H9 (cell line): ENCODE results near the gene CACNB2. TPM values are rescaled to one million over a fixed set of nuclear protein-coding genes. Genes with fewer than 3 reads are reported as not detected.

Experiments
- DNase-seq: peaks from one replicate; pipeline ENCODE4 v3.0.0-alpha.2; 2017
- H2AFZ ChIP-seq: one replicate; pipeline ENCODE4 v1.6.1; 2013; ENCODE audit warnings: mild to moderate bottlenecking, low read length, control low read depth, moderate library complexity
- H2AK5ac ChIP-seq: 2 replicates; pipeline ENCODE4 v1.6.1; 2013; ENCODE audit warnings: low read length, control low read depth, mixed read lengths; ENCODE audit not compliant: insufficient read length
- H2BK120ac ChIP-seq: one replicate; pipeline ENCODE4 v1.6.1; 2013; ENCODE audit warnings: low read depth, mild to moderate bottlenecking, low read length, control low read depth, inconsistent platforms; ENCODE audit not compliant: poor library complexity, severe bottlenecking
- H2BK12ac ChIP-seq: 2 replicates; pipeline ENCODE4 v1.6.1; 2013; ENCODE audit warnings: low read length, control low read depth, mixed read lengths, low read depth; ENCODE audit not compliant: insufficient read length
- H2BK15ac ChIP-seq: 2 replicates; pipeline ENCODE4 v1.6.1; 2013; ENCODE audit warnings: low read depth, low read length, control low read depth
- H2BK20ac ChIP-seq: one replicate; pipeline ENCODE4 v1.6.1; 2013; ENCODE audit warnings: low read depth, mild to moderate bottlenecking, low read length, control low read depth, inconsistent platforms; ENCODE audit not compliant: poor library complexity, severe bottlenecking
- H2BK5ac ChIP-seq: 2 replicates; pipeline ENCODE4 v1.6.1; 2013; ENCODE audit warnings: low read length, control low read depth, mixed read lengths; ENCODE audit not compliant: insufficient read length
- H3K14ac ChIP-seq: 2 replicates; pipeline ENCODE4 v1.6.1; 2013; ENCODE audit warnings: low read length, control low read depth; ENCODE audit not compliant: insufficient read depth
- H3K18ac ChIP-seq: 2 replicates; pipeline ENCODE4 v1.6.1; 2013; ENCODE audit warnings: low read depth, mild to moderate bottlenecking, mixed read lengths, low read length, control low read depth; ENCODE audit not compliant: insufficient read length
- H3K23ac ChIP-seq: 2 replicates; pipeline ENCODE4 v1.6.1; 2013; ENCODE audit warnings: low read length, control low read depth, mixed read lengths, low read depth; ENCODE audit not compliant: insufficient read length
- H3K23me2 ChIP-seq: 2 replicates; pipeline ENCODE4 v1.6.1; 2013; ENCODE audit warnings: low read depth, mild to moderate bottlenecking, mixed read lengths, low read length, control low read depth; ENCODE audit not compliant: insufficient read length, poor library complexity, severe bottlenecking
- H3K27ac ChIP-seq: 2 replicates; pipeline ENCODE4 v1.5.1; 2013; ENCODE audit warnings: low read length, control low read depth, mixed read lengths, low read depth; ENCODE audit not compliant: insufficient read length
- H3K27me3 ChIP-seq: 2 replicates; pipeline ENCODE4 v1.6.1; 2013; ENCODE audit warnings: low read length, control low read depth, inconsistent platforms; ENCODE audit not compliant: insufficient read depth
- H3K4ac ChIP-seq: 2 replicates; pipeline ENCODE4 v1.6.1; 2013; ENCODE audit warnings: low read depth, mild to moderate bottlenecking, control low read depth, inconsistent platforms, low read length, moderate library complexity
- H3K4me1 ChIP-seq: 2 replicates; pipeline ENCODE4 v1.6.1; 2013; ENCODE audit warnings: low read length, control low read depth, inconsistent platforms; ENCODE audit not compliant: insufficient read depth
- H3K4me2 ChIP-seq: 2 replicates; pipeline ENCODE4 v1.6.1; 2013; ENCODE audit warnings: low read length, control low read depth, mixed read lengths; ENCODE audit not compliant: insufficient read length, insufficient read depth
- H3K56ac ChIP-seq: 2 replicates; pipeline ENCODE4 v1.6.1; 2013; ENCODE audit warnings: low read depth, mild to moderate bottlenecking, mixed read lengths, low read length, control low read depth; ENCODE audit not compliant: insufficient read length
- H3K79me1 ChIP-seq: 2 replicates; pipeline ENCODE4 v1.6.1; 2013; ENCODE audit warnings: low read depth, mild to moderate bottlenecking, moderate library complexity, low read length, control low read depth, inconsistent platforms; ENCODE audit not compliant: insufficient read depth, poor library complexity, severe bottlenecking
- H3K79me2 ChIP-seq: 2 replicates; pipeline ENCODE4 v1.6.1; 2013; ENCODE audit warnings: low read length, control low read depth, inconsistent platforms; ENCODE audit not compliant: insufficient read depth
- H3K9ac ChIP-seq: 2 replicates; pipeline ENCODE4 v1.6.1; 2013; ENCODE audit warnings: low read length, control low read depth, mixed read lengths; ENCODE audit not compliant: insufficient read length; ENCODE audit errors: extremely low read depth
- H3K9me3 ChIP-seq: one replicate; pipeline ENCODE4 v1.6.1; 2013; ENCODE audit warnings: low read depth, low read length, inconsistent platforms; ENCODE audit not compliant: control insufficient read depth
- H3T11ph ChIP-seq: one replicate; pipeline ENCODE4 v1.6.1; 2013; ENCODE audit warnings: mild to moderate bottlenecking, low read length, control low read depth, inconsistent platforms
- H4K20me1 ChIP-seq: one replicate; pipeline ENCODE4 v1.6.1; 2013; ENCODE audit not compliant: control insufficient read depth, insufficient read length, insufficient read depth
- H4K5ac ChIP-seq: 2 replicates; pipeline ENCODE4 v1.6.1; 2013; ENCODE audit warnings: low read depth, mild to moderate bottlenecking, mixed read lengths, low read length, control low read depth; ENCODE audit not compliant: insufficient read length
- H4K8ac ChIP-seq: replicated peaks from 2 replicates; pipeline ENCODE4 v1.6.1; 2013; ENCODE audit warnings: low read length, control low read depth, mixed read lengths, low read depth; ENCODE audit not compliant: insufficient read length
- H4K91ac ChIP-seq: 2 replicates; pipeline ENCODE4 v1.6.1; 2013; ENCODE audit warnings: low read depth, mild to moderate bottlenecking, moderate library complexity, mixed read lengths, low read length, control low read depth; ENCODE audit not compliant: insufficient read length
- H3K27ac Mint-ChIP-seq, 3 experiments: 2 replicates in 2 of 3; 3 replicates in 1 of 3; pipeline ENCODE4 v1.8.0; 2020 to 2021; ENCODE audit warnings: mixed read lengths in 3 of 3, mild to moderate bottlenecking in 1 of 3, moderate library complexity in 1 of 3
- H3K27me3 Mint-ChIP-seq: 2 replicates; pipeline ENCODE4 v1.8.0; 2021; ENCODE audit warnings: low read depth, mild to moderate bottlenecking, moderate library complexity, mixed read lengths
- H3K36me3 Mint-ChIP-seq, 3 experiments: 2 replicates in 2 of 3; 3 replicates in 1 of 3; pipeline ENCODE4 v1.8.0; 2020 to 2021; ENCODE audit warnings: low read depth in 3 of 3, mixed read lengths in 3 of 3; ENCODE audit not compliant: insufficient read depth in 1 of 3
- H3K4me1 Mint-ChIP-seq, 2 experiments: 2 replicates each; pipeline ENCODE4 v1.8.0; 2020; ENCODE audit warnings: mixed read lengths in 2 of 2
- H3K4me3 Mint-ChIP-seq, 2 experiments: 2 replicates in 1 of 2; 3 replicates in 1 of 2; pipeline ENCODE4 v1.8.0; 2020 to 2021; ENCODE audit warnings: mild to moderate bottlenecking in 2 of 2, mixed read lengths in 2 of 2, moderate library complexity in 1 of 2
- H3K9me3 Mint-ChIP-seq, 2 experiments: 2 replicates in 1 of 2; 3 replicates in 1 of 2; pipeline ENCODE4 v1.8.0; 2020; ENCODE audit warnings: mild to moderate bottlenecking in 2 of 2, mixed read lengths in 2 of 2, moderate library complexity in 1 of 2
- WGBS: extraction: QIAGEN DNeasy Blood & Tissue Kit; methylation state at CpG from one replicate; pipeline ENCODE4 v1.1.7; 2013; ENCODE audit warnings: missing lambda C conversion rate, low lambda C conversion rate, mixed read lengths; ENCODE audit not compliant: insufficient read length; ENCODE audit errors: extremely low coverage; 5-methylcytosine and 5-hydroxymethylcytosine counted together
- total RNA-seq: library from RNA; stranded (reverse); gene quantifications from 2 replicates; pipeline ENCODE4 v1.2.1, GENCODE V29; 2021
- TF ChIP-seq, protein P1 (sequence below): fragments of 200-600 bp; sonication (generic); conservative IDR thresholded peaks from 3 replicates; pipeline ENCODE4 v1.8.0; 2021; ENCODE audit warnings: antibody characterized with exemption, mild to moderate bottlenecking

CACNB2 gene
- total RNA-seq, 1 experiment from 2014 or later = 2.6 TPM

- Histone ChIP-seq H3K23me2 (no peaks in the 10 kb centered on the region), H2BK12ac (no peak overlapping the region), H4K20me1 (no peaks in the 10 kb centered on the region), H2BK15ac (no peak overlapping the region), H3K4ac (no peak overlapping the region), H3T11ph (no peak overlapping the region), H3K9me3 (no peaks in the 10 kb centered on the region), H3K79me2 (no peaks in the 10 kb centered on the region), H4K8ac (no peak overlapping the region), H3K14ac (no peak overlapping the region), H3K27ac (no peak overlapping the region), H4K91ac (no peak overlapping the region), H3K23ac (no peak overlapping the region), H3K4me2 (no peak overlapping the region), H2BK120ac (no peak overlapping the region), H2BK20ac (no peak overlapping the region), H3K56ac (no peak overlapping the region), H4K5ac (no peak overlapping the region), H3K4me1 (no peaks in the 10 kb centered on the region; the same call in 1 of the 2 replicates), H3K18ac (no peak overlapping the region), H3K9ac (no peak overlapping the region), H2BK5ac (no peak overlapping the region), H3K27me3 (no peaks in the 10 kb centered on the region), H3K79me1 (no peaks in the 10 kb centered on the region), H2AFZ (no peak overlapping the region), H2AK5ac (no peak overlapping the region)
- TF ChIP-seq, protein P1, sequence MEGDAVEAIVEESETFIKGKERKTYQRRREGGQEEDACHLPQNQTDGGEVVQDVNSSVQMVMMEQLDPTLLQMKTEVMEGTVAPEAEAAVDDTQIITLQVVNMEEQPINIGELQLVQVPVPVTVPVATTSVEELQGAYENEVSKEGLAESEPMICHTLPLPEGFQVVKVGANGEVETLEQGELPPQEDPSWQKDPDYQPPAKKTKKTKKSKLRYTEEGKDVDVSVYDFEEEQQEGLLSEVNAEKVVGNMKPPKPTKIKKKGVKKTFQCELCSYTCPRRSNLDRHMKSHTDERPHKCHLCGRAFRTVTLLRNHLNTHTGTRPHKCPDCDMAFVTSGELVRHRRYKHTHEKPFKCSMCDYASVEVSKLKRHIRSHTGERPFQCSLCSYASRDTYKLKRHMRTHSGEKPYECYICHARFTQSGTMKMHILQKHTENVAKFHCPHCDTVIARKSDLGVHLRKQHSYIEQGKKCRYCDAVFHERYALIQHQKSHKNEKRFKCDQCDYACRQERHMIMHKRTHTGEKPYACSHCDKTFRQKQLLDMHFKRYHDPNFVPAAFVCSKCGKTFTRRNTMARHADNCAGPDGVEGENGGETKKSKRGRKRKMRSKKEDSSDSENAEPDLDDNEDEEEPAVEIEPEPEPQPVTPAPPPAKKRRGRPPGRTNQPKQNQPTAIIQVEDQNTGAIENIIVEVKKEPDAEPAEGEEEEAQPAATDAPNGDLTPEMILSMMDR = no peak
- no peak for DNase-seq
- no CpG with 5 or more reads among the region's 2 CpGs for WGBS
- Mint-ChIP-seq H3K27ac (no peak overlapping the region), H3K27me3 (no peaks in the 10 kb centered on the region; the same call in 1 of the 2 replicates), H3K9me3 (no peaks in the 10 kb centered on the region), H3K36me3 (peaks cover 0 to 1% (median 0%) of the 10 kb centered on the region in 3 experiments; a peak in 1 of 7 replicates), H3K4me3 (no peak overlapping the region), H3K4me1 (peaks cover 20% of the 10 kb centered on the region in 2 experiments)
Observed at GRCh38 chr10:18230794-18231193, 90.6 kb downstream of the CACNB2 start.
